ENCODE results near the gene RRM2.

RRM2 gene

DNA sequence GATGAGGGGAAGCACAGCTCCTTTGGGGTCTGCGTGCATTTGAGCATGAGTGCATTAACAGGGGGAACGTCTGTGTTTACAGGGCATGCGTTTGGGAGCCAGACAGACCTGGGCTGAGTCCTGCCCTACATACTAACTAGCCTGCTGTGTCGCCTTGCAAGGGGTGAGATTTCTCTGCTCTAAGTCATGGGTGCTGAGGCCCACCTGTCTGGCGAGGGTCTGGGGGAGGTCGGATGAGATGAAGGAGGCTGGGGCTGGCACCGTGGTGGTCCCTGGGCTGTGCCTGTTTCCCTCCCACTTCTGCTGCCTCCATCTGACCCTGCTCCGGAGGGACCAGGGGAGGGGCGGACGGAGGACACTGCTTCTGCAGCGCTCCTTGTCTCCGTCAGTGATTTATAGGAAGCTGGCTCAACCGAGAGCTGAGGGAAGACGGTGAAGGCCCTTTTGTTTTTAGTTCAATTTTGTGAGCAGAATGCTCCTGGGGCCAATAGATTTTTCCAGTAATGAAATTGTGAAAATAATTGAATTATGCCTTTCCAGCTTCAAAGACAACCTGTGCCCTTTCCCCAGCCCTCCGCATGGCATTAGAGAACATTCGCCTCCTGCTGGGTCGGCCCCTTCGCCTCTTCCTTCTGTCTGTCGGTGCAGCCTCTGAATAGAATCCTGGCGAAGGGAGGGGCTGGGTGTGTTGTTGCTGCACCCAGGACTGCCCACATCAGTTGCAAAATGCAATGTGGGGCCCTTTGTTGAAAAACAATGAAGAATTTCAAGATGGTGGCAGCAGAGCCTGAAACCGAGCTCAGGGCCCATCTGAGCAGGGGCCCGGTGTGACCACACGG is 49.7 kb downstream of the RRM2 start:
- DNase-seq (ENCODE audit: low spot score): no peak

DNA sequence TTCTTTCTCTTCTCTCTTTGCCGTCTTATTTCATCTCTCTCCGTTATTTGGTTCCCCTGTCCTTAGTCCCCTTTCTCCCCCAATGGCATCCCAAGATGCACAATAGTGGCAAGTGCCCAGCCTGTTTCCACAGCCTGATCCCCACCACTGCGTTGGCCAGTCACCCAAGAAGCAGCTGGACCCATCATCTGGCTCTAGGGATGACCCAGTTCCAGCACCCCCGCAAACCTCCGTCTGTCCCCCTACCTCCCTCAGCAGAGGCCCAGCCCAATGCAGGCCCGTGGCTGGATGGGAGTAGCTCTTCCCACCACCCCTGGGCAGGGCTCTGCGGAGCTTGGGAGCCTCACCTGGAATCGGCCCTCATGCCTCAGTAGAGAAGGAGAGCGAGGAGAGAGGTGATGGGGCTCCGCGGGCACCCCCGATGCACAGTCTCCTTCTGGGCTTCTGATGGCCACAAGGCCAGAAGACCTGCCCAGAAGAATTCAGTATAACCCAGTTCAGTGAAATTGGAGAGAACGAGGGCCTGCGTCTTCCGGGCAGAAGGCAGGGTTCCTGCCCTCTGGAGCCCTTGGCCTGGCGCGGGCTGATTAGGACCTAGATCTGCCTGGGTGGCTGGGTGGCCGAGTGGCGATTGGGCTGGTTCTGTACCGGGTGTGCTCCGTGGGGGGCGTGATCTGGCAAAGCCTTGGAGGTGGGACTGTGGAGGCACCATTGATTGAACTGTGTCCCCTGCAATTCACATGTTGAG is 50.9 kb downstream of the RRM2 start:
- DNase-seq (ENCODE audit: low spot score): no peak

DNA sequence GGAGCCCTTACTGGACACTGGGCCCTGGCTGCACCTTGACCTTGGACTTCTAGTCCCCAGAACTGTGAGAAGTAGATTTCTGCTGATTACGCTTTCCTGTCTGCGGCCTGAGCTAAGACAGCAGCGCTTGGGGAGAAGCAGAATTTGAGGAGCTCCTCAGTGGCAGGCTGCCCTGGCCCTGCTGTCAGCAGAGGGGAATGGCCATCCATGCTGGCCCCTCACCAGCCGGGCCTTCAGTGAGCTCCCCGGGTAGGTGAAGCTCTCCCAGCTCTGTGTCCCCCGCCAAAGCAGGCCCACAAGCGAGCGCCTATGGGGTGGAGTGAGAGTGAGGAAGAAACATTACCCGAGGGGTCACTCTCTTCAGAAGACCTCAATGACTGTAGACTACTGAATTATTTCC is 51.6 kb downstream of the RRM2 start:
- no peak for DNase-seq (ENCODE audit: low spot score)

DNA sequence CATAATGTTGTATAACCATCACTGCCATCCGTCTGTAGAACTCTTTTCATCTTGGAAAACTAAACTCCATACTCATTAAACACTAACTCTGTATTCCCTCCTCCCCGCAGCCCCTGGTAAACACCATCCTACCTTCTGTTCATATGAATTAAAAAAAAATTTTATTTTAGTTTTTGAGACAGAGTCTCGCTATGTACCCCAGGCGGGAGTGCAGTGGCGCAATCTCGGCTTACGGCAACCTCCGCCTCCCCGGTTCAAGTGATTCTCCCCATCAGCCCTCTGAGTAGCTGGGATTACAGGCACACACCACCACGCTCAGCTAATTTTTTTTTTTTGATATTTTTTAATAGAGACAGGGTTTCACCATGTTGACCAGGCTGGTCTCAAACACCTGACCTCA is 52.9 kb downstream of the RRM2 start:
- DNase-seq (ENCODE audit: low spot score): no peak

DNA sequence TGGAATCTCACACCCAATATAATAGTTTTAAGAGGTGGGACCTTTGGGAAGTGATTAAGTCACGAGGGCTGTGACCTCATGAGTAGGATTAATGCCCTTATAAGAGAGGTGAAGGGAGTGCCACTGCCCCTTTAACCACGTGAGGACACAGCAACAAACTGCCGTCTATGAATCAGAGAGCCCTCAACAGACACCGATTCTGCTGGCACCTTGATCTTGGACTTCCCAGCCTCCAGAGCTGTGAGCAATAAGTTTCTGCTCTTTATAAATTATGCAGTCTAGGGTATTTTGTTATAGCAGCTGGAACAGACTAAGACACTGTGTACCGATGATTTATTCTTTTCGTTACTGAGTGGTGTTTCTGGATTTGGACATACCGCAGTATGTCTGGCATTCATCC is 56.2 kb downstream of the RRM2 start:
- no peak for DNase-seq (ENCODE audit: low spot score)

DNA sequence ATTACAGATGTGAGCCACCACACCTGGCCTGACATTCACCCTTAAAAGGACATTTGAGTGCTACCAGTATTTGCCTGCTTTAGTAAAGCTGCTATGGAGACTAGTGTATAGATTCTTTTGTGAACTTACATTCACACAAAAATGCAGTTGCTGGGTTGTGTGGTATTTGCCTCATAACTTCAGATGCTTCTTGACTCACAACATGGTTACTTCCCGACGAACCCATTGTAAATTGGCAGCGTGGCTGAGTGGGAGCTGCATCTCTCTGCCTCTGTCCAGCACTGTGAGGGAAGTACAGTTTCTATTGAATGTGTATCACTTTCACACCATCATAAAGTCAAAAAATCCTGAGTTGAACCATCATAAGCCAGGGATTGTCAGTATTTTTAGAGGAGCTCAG is 56.9 kb downstream of the RRM2 start:
- DNase-seq (ENCODE audit: low spot score): no peak

DNA sequence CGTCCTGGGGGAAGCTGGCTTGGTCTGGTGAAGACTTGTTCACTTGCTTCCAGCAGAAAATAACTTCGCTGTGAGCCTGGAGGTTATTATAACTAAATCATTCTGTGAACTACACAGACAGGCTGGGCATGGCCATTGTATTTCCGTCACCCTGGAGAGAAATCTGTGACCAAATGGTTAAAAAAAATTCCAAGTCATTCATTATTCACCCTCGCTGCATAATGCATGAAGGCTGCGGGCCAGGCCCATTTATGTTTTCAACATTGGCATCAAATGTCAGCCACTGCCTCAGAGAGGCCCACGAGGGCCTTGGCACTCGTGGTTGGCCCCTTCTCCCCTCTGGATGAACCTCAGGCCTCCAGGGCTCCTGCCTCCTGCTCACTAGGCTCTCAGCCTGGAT is 57.7 kb downstream of the RRM2 start:
- no peak for DNase-seq (ENCODE audit: low spot score)

Data from GM03348 (cell line).